Transverse colon (tissue), 4 donors: Measurements from ENCODE around the gene KLHL29. TPM values are rescaled to one million over a fixed set of nuclear protein-coding genes. Genes with fewer than 3 reads are reported as not detected.

Experiments
- DNase-seq: peaks from one replicate; pipeline ENCODE4 v3.0.0-alpha.2; 2019
- H3K27ac ChIP-seq, 4 donors: fragments of 200-600 bp; sonication (generic); 2 replicates each; pipeline ENCODE4 v1.5.1; 2016 to 2018; ENCODE audit warnings: inconsistent platforms in 4 of 4
- H3K27me3 ChIP-seq: fragments of 200-600 bp; sonication (generic); 2 replicates; pipeline ENCODE4 v1.5.1; 2017; ENCODE audit warnings: inconsistent platforms
- H3K36me3 ChIP-seq, 4 donors: fragments of 200-600 bp; sonication (generic); 2 replicates each; pipeline ENCODE4 v1.5.1; 2017 to 2019; ENCODE audit warnings: inconsistent platforms in 4 of 4
- H3K4me1 ChIP-seq, 4 donors: fragments of 200-600 bp; sonication (generic); 2 replicates each; pipeline ENCODE4 v1.5.1; 2017 to 2020; ENCODE audit warnings: inconsistent platforms in 4 of 4
- H3K4me3 ChIP-seq, 4 donors: fragments of 200-600 bp; sonication (generic); 1 replicate in 1 of 4; 2 replicates in 3 of 4; pipeline versions ENCODE4 v1.5.1 to v1.6.1; 2017 to 2019; ENCODE audit warnings: inconsistent platforms in 4 of 4
- H3K9me3 ChIP-seq, 2 donors: fragments of 200-600 bp; sonication (generic); 2 replicates each; pipeline ENCODE4 v1.5.1; 2017 to 2019; ENCODE audit warnings: inconsistent platforms in 2 of 2
- CTCF ChIP-seq, 5 experiments: fragments of 200-600 bp in 3 of 5; fragments of 450-650 bp in 2 of 5; sonication (generic) in 3 of 5; IDR thresholded peaks; 1 replicate in 2 of 5; 2 replicates in 3 of 5; pipeline ENCODE4 v1.5.1; 2016 to 2017; ENCODE audit warnings: antibody characterized with exemption in 5 of 5, inconsistent platforms in 3 of 5, mild to moderate bottlenecking in 2 of 5, moderate library complexity in 1 of 5
- EP300 ChIP-seq: sonication (generic); formaldehyde crosslinking; IDR thresholded peaks from one replicate; pipeline ENCODE4 v1.6.1; 2017; ENCODE audit warnings: antibody characterized with exemption, low read depth
- POLR2A ChIP-seq: fragments of 450-650 bp; IDR thresholded peaks from one replicate; pipeline ENCODE4 v1.6.1; 2016; ENCODE audit warnings: antibody characterized with exemption, mild to moderate bottlenecking, moderate library complexity
- POLR2AphosphoS5 ChIP-seq, 3 donors: sonication (generic); formaldehyde crosslinking; IDR thresholded peaks; one replicate each; pipeline ENCODE4 v1.6.1; 2016; ENCODE audit warnings: antibody characterized with exemption in 3 of 3
- WGBS, 2 donors: methylation state at CpG; one replicate each; pipeline ENCODE4 v1.1.5; 2018; ENCODE audit warnings: low coverage in 1 of 2; 5-methylcytosine and 5-hydroxymethylcytosine counted together
- in situ Hi-C, 4 donors: fragments of 200-750 bp; cut with MboI; loops; one replicate each; pipeline versions ENCODE4 v1.15.0 to v1.15.1; 2017; ENCODE audit warnings: low sequenced_read_pairs in 3 of 4, low pct_ligation_motif_present in 1 of 4, low pct_unique_long_range_greater_than_20kb in 1 of 4
- intact Hi-C: fragments of 100-400 bp; cut with DNase I; formaldehyde crosslinking; loops from one replicate; pipeline ENCODE4 v1.15.1; 2023; ENCODE audit warnings: low total_unique reads
- total RNA-seq, 4 donors: library from RNA; depleted of rRNA; stranded (reverse); fragments of >200 nt; gene quantifications; one replicate each; pipeline ENCODE4 v1.1.0, GENCODE V29; 2016

The KLHL29 gene
- total RNA-seq, 4 donors from 2014 or later, result 3.3 to 16.5 (median 5.8) TPM

- intact Hi-C loops, result no loop called here
- Histone ChIP-seq H3K9me3 (no peaks in the 10 kb centered on the region), H3K4me3 (no peak overlapping the region), H3K36me3 (no peaks in the 10 kb centered on the region), H3K27ac (no peak overlapping the region), H3K4me1 (peaks cover 0 to under 1% (median 0%) of the 10 kb centered on the region in 4 donors), H3K27me3 (no peaks in the 10 kb centered on the region)
- in situ Hi-C loops, result no loop called here
- DNase-seq, result no peak
- 72% methylated on average over 19 of the region's 19 CpGs; no CpG with 5 or more reads in 1 of the 2 donors for WGBS, 2 donors
- TF ChIP-seq POLR2A, result no peak
- no peak for TF ChIP-seq EP300
- TF ChIP-seq POLR2AphosphoS5 (IDR thresholded peaks at IDR 0.05), result no peak
- no peak for TF ChIP-seq CTCF (IDR thresholded peaks at IDR 0.05)
These were observed 273.5 kb downstream of the KLHL29 start for GRCh38 chr2:23658466-23658942.

- in situ Hi-C loops, result no loop called here
- Histone ChIP-seq H3K27ac (no peak overlapping the region), H3K4me3 (no peak overlapping the region), H3K9me3 (no peaks in the 10 kb centered on the region), H3K4me1 (peaks cover 0 to 9% (median 0%) of the 10 kb centered on the region in 4 donors), H3K27me3 (no peaks in the 10 kb centered on the region), H3K36me3 (no peaks in the 10 kb centered on the region)
- 94 to 95% methylated on average over 7 to 9 of the region's 9 CpGs for WGBS, 2 donors
- DNase-seq, result no peak
- intact Hi-C loops, result no loop called here
- TF ChIP-seq POLR2AphosphoS5 (IDR thresholded peaks at IDR 0.05) (no peak), POLR2A (no peak), CTCF (IDR thresholded peaks at IDR 0.05) (no peak), EP300 (no peak)
These were observed 274.3 kb downstream of the KLHL29 start for GRCh38 chr2:23659328-23659727.

DNA sequence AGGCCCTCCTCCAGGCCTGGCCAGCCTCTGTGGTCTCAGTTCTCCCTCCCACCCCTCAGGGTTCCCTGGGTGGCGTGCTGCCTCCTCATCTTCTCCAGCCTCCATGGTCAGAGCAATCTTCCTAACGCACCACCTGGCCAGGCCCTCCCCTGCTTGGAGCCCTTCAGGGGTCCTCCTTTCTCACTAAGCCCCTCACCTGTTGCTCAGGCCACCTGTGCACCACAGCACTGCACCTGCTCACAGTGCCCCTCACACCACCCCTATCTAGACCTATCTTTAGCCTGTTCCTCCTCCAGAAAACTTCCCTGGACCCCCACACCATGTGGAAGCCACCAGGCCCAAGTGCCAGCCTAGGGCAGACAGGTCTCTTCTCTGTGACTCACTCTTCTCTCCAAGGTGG is 274.8 kb downstream of the KLHL29 start:
- Histone ChIP-seq H3K9me3 (no peaks in the 10 kb centered on the region), H3K4me3 (no peak overlapping the region), H3K4me1 (peaks cover 0 to 10% (median 0%) of the 10 kb centered on the region in 4 donors), H3K27me3 (no peaks in the 10 kb centered on the region), H3K36me3 (no peaks in the 10 kb centered on the region), H3K27ac (no peak overlapping the region)
- intact Hi-C loops (loop anchor here (5.0 kb wide), 1 partner anchor 93 kb away; no protein-coding TSS in a partner anchor), in situ Hi-C loops (no loop called here)
- WGBS, 2 donors, result 71 to 95% methylated on average over 1 to 2 of the region's 2 CpGs
- no peak for TF ChIP-seq POLR2A
- no peak for TF ChIP-seq POLR2AphosphoS5 (IDR thresholded peaks at IDR 0.05)
- TF ChIP-seq EP300, result no peak
- TF ChIP-seq CTCF (IDR thresholded peaks at IDR 0.05), result no peak
- DNase-seq, result no peak

GRCh38 chr2:23660237-23660636 is 275.3 kb downstream of the KLHL29 start:
- H3K4me1 ChIP-seq, result peaks cover 0 to 10% (median 0%) of the 10 kb centered on the region in 4 donors
- no peaks in the 10 kb centered on the region for H3K9me3 ChIP-seq
- in situ Hi-C loops (no loop called here), intact Hi-C loops (loop anchor here (5.0 kb wide), 1 partner anchor 92 kb away; no protein-coding TSS in a partner anchor)
- no peaks in the 10 kb centered on the region for H3K36me3 ChIP-seq
- WGBS, 2 donors, result 93% methylated on average over 2 of the region's 2 CpGs; no CpG with 5 or more reads in 1 of the 2 donors
- no peaks in the 10 kb centered on the region for H3K27me3 ChIP-seq
- H3K4me3 ChIP-seq, result no peak overlapping the region
- TF ChIP-seq POLR2AphosphoS5 (IDR thresholded peaks at IDR 0.05), result no peak
- no peak for DNase-seq
- no peak overlapping the region for H3K27ac ChIP-seq
